Neural progenitor cell (in vitro differentiated cells): ENCODE results near the gene BCR. TPM values are rescaled to one million over a fixed set of nuclear protein-coding genes. Genes with fewer than 3 reads are reported as not detected.

Experiments used
- DNase-seq: peaks from one replicate; pipeline ENCODE4 v3.0.0-alpha.2; 2016; ENCODE audit warnings: low spot score
- H2AFZ ChIP-seq: fragments of 200-600 bp; sonication (generic); replicated peaks from 2 replicates; pipeline ENCODE4 v1.6.1; 2016; ENCODE audit warnings: antibody characterized with exemption
- H3F3A ChIP-seq: fragments of 200-600 bp; sonication (generic); 2 replicates; pipeline ENCODE4 v1.6.1; 2016; ENCODE audit warnings: antibody characterized with exemption, low read depth
- H3K27ac ChIP-seq: fragments of 200-600 bp; sonication (generic); 2 replicates; pipeline ENCODE4 v1.5.1; 2016; ENCODE audit warnings: mild to moderate bottlenecking
- H3K27me3 ChIP-seq: fragments of 200-600 bp; sonication (generic); 2 replicates; pipeline ENCODE4 v1.6.1; 2016; ENCODE audit warnings: mild to moderate bottlenecking, moderate library complexity
- H3K36me3 ChIP-seq: fragments of 200-600 bp; sonication (generic); 2 replicates; pipeline ENCODE4 v1.5.1; 2016
- H3K4me1 ChIP-seq: fragments of 200-600 bp; sonication (generic); 2 replicates; pipeline ENCODE4 v1.6.1; 2016; ENCODE audit warnings: mixed run types
- H3K4me2 ChIP-seq: fragments of 200-600 bp; sonication (generic); 2 replicates; pipeline ENCODE4 v1.6.1; 2016
- H3K4me3 ChIP-seq: fragments of 200-600 bp; sonication (generic); 2 replicates; pipeline ENCODE4 v1.5.1; 2016
- H3K79me2 ChIP-seq: fragments of 200-600 bp; sonication (generic); 2 replicates; pipeline ENCODE4 v1.6.1; 2016; ENCODE audit warnings: low read depth
- H3K9ac ChIP-seq: fragments of 200-600 bp; sonication (generic); 2 replicates; pipeline ENCODE4 v1.6.1; 2016
- H3K9me3 ChIP-seq: fragments of 200-600 bp; sonication (generic); 2 replicates; pipeline ENCODE4 v1.5.1; 2016; ENCODE audit warnings: low read depth
- H4K20me1 ChIP-seq: fragments of 200-600 bp; sonication (generic); 2 replicates; pipeline ENCODE4 v1.6.1; 2016; ENCODE audit warnings: low read depth
- H3K27ac Mint-ChIP-seq: 3 replicates; pipeline ENCODE4 v1.8.0; 2021; ENCODE audit warnings: mixed read lengths
- H3K27me3 Mint-ChIP-seq: 2 replicates; pipeline ENCODE4 v1.8.0; 2022; ENCODE audit warnings: low read depth, mild to moderate bottlenecking, inconsistent platforms, moderate library complexity, mixed read lengths; ENCODE audit not compliant: insufficient read depth
- H3K36me3 Mint-ChIP-seq: 3 replicates; pipeline ENCODE4 v1.8.0; 2021; ENCODE audit warnings: mixed read lengths
- H3K4me1 Mint-ChIP-seq: 3 replicates; pipeline ENCODE4 v1.8.0; 2021; ENCODE audit warnings: mixed read lengths
- H3K4me3 Mint-ChIP-seq: 3 replicates; pipeline ENCODE4 v1.8.0; 2021; ENCODE audit warnings: mild to moderate bottlenecking, moderate library complexity, mixed read lengths
- H3K9me3 Mint-ChIP-seq: 3 replicates; pipeline ENCODE4 v1.8.0; 2020; ENCODE audit warnings: mixed read lengths
- EZH2 ChIP-seq: fragments of 200-600 bp; sonication (generic); IDR thresholded peaks from 2 replicates; pipeline ENCODE4 v1.6.1; 2017; ENCODE audit warnings: antibody characterized with exemption, mild to moderate bottlenecking, moderate library complexity
- EZH2phosphoT487 ChIP-seq: fragments of 200-600 bp; sonication (generic); IDR thresholded peaks from 2 replicates; pipeline ENCODE4 v1.6.1; 2017; ENCODE audit warnings: antibody characterized with exemption
- total RNA-seq: library from RNA; depleted of rRNA; stranded (reverse); fragments of >200 nt; gene quantifications from 2 replicates; pipeline ENCODE4 v1.2.3, GENCODE V29; 2015; ENCODE audit warnings: low replicate concordance
- TF ChIP-seq, protein P1 (sequence below): fragments of 200-600 bp; sonication (generic); IDR thresholded peaks from 2 replicates; pipeline ENCODE4 v1.5.1; 2017; ENCODE audit warnings: antibody characterized with exemption, mild to moderate bottlenecking

The BCR gene
- total RNA-seq, 1 donor from 2014 or later: 35.5 TPM

DNA sequence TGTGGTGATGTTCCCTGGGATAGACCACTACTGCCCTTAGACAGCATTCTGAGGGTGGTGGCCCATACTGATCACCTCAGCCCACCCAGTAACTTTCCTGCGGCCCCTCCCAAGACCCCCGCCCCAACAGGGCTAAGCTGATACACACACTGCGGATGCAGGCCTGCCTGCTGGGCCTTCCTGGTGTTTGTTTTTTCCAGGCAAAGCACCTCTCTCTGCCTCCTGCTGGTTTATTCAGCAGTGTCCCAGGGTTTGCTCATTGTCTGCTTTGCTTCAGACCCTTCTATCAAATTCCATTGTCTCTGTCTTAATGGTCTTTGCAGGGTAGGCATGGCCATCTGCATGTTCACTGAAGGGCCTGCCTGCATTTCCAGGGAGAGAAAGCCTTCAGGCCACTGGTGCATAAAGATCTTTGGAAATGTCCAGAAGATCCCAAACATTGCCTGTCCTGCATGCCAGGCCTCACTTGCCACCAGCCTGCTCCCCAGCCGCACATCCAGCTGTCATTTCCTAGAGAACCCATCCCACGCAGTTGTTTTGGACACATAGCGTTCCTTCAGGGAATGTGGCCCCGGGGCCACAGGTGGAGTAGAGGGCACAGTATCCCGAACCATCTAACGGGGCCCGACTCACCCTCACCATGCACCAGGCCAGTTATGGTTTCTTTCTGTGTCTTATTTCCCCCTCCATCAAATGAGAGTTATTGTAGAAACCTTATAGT, 50.2 kb downstream of the BCR start:
- Histone ChIP-seq H3K4me3 (no peak overlapping the region), H3K9ac (no peak overlapping the region), H3K27me3 (no peaks in the 10 kb centered on the region), H2AFZ (no peak overlapping the region), H3K27ac (peak overlapping the region; percentile 74), H3K4me2 (peak overlapping the region; percentile 69), H4K20me1 (peaks cover 55% of the 10 kb centered on the region), H3F3A (peaks cover 44% of the 10 kb centered on the region), H3K4me1 (peaks cover 42% of the 10 kb centered on the region), H3K79me2 (peaks cover 94% of the 10 kb centered on the region), H3K9me3 (peaks cover 9% of the 10 kb centered on the region), H3K36me3 (no peaks in the 10 kb centered on the region)
- H3K27ac Mint-ChIP-seq: peak overlapping the region; percentile 21
- TF ChIP-seq EZH2phosphoT487 (no peak), EZH2 (no peak)
- TF ChIP-seq, protein P1, sequence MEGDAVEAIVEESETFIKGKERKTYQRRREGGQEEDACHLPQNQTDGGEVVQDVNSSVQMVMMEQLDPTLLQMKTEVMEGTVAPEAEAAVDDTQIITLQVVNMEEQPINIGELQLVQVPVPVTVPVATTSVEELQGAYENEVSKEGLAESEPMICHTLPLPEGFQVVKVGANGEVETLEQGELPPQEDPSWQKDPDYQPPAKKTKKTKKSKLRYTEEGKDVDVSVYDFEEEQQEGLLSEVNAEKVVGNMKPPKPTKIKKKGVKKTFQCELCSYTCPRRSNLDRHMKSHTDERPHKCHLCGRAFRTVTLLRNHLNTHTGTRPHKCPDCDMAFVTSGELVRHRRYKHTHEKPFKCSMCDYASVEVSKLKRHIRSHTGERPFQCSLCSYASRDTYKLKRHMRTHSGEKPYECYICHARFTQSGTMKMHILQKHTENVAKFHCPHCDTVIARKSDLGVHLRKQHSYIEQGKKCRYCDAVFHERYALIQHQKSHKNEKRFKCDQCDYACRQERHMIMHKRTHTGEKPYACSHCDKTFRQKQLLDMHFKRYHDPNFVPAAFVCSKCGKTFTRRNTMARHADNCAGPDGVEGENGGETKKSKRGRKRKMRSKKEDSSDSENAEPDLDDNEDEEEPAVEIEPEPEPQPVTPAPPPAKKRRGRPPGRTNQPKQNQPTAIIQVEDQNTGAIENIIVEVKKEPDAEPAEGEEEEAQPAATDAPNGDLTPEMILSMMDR: no peak
- peaks cover 31% of the 10 kb centered on the region for H3K36me3 Mint-ChIP-seq
- peaks cover 44% of the 10 kb centered on the region for H3K4me1 Mint-ChIP-seq
- peaks cover 2% of the 10 kb centered on the region for H3K27me3 Mint-ChIP-seq
- peaks cover 32% of the 10 kb centered on the region for H3K9me3 Mint-ChIP-seq
- no peak overlapping the region for H3K4me3 Mint-ChIP-seq
- DNase-seq: peak; percentile 74

DNA sequence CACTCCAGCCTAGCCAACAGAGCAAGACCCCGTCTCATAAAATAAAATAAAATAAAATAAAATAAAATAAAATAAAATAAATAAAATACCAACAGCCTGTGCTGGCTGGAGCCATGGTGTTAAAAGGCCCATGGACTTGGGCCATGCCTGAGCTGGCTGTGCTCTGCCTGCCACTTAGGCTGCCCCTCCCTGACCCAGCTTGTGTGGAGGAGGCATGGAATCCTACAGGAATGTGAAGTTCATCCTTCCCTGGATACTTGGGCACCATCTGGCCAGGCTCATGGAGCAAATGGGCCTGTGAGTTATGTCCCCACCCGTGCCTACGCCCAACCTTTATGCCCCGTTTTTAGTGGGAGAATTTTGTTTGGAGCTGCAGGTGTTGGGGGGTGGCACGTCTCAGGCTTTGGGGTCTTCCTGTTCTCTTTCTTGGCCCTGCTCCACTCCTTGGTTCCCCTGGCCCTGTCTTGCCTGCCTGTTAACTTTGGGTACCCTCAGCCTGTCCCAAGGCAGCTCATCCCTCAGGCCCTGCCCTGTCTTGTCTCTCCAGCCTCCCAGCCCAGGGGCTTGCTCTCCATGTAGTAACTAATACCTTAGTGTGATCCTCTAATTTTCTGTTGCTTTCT, 51.3 kb downstream of the BCR start:
- Histone ChIP-seq H3K36me3 (no peaks in the 10 kb centered on the region), H3K27ac (no peak overlapping the region), H3K9ac (no peak overlapping the region), H3K27me3 (no peaks in the 10 kb centered on the region), H3K4me2 (no peak overlapping the region), H3K79me2 (peaks cover 94% of the 10 kb centered on the region), H3F3A (peaks cover 36% of the 10 kb centered on the region), H3K4me3 (no peak overlapping the region), H3K9me3 (peaks cover 9% of the 10 kb centered on the region), H4K20me1 (peaks cover 57% of the 10 kb centered on the region), H3K4me1 (peaks cover 40% of the 10 kb centered on the region), H2AFZ (no peak overlapping the region)
- peaks cover 36% of the 10 kb centered on the region for H3K36me3 Mint-ChIP-seq
- peaks cover 32% of the 10 kb centered on the region for H3K9me3 Mint-ChIP-seq
- TF ChIP-seq EZH2 (no peak), EZH2phosphoT487 (no peak)
- TF ChIP-seq, protein P1: no peak
- no peak overlapping the region for H3K4me3 Mint-ChIP-seq
- H3K4me1 Mint-ChIP-seq: peaks cover 40% of the 10 kb centered on the region
- no peak for DNase-seq
- H3K27ac Mint-ChIP-seq: no peak overlapping the region
- H3K27me3 Mint-ChIP-seq: peaks cover 3% of the 10 kb centered on the region

DNA sequence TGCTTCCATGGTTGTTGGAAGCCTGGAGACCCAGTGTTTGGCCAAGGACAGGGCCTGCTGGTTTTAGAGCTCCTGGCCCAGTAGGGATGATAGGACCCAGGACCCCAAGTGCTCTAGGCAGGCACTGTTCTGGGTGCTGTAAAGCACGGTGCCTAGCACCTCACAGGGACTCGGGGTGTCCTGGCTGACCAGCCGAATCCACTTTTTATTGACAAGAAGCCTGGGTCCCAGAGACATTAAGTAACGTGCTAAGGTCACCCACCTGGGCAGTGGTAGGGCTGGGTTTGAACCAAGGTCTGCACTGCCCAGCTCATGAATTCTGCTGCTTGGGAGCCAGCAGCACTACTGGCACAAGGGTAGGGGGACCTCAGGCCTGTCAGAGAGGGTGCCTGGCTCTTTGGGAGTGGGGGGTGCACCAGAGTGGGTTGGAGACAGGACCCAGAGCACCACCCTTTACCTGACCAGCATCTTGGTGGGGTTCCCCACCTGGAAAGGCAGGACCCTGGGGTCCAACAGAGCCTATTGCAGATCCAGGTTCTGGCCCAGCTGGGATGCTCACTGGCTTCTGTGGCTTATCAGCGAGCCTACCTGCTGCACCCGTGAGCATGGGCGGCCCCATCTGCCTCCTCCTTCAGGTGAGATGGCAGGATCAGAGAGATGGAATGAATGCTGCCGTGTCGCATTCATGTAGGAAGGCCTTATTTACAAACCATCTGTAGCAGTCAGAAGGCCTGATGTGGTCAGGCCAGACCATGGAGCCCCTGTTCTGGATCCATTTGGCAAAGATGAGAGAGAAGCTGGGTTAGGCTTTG, 52.0 kb downstream of the BCR start:
- no peak overlapping the region for H3K27ac ChIP-seq
- H3K4me1 Mint-ChIP-seq: peaks cover 48% of the 10 kb centered on the region
- peaks cover 93% of the 10 kb centered on the region for H3K79me2 ChIP-seq
- TF ChIP-seq EZH2 (no peak), EZH2phosphoT487 (no peak)
- no peak overlapping the region for H3K9ac ChIP-seq
- H3K36me3 ChIP-seq: no peaks in the 10 kb centered on the region
- peak overlapping the region; percentile 26 for H3K27ac Mint-ChIP-seq
- no peak overlapping the region for H3K4me2 ChIP-seq
- H3K4me3 ChIP-seq: no peak overlapping the region
- H3K9me3 ChIP-seq: peaks cover 9% of the 10 kb centered on the region
- peaks cover 64% of the 10 kb centered on the region for H4K20me1 ChIP-seq
- H3K4me1 ChIP-seq: peaks cover 47% of the 10 kb centered on the region
- no peak overlapping the region for H2AFZ ChIP-seq
- H3K27me3 ChIP-seq: no peaks in the 10 kb centered on the region
- peaks cover 30% of the 10 kb centered on the region for H3K9me3 Mint-ChIP-seq
- H3K36me3 Mint-ChIP-seq: peaks cover 32% of the 10 kb centered on the region
- H3K4me3 Mint-ChIP-seq: no peak overlapping the region
- H3K27me3 Mint-ChIP-seq: peaks cover 3% of the 10 kb centered on the region
- no peak for DNase-seq
- H3F3A ChIP-seq: peaks cover 43% of the 10 kb centered on the region
